HL-60 (cell line): ENCODE results near the gene ATP12A.

Experiments
- POLR2AphosphoS5 ChIP-seq: IDR thresholded peaks from 2 replicates; pipeline ENCODE4 v1.6.1; 2012; ENCODE audit warnings: low read depth
- TF ChIP-seq, protein P1 (sequence below): IDR thresholded peaks from one replicate; pipeline ENCODE4 v1.5.1; 2011; ENCODE audit warnings: low read length, control low read depth, inconsistent platforms; ENCODE audit not compliant: insufficient read depth

- TF ChIP-seq, protein P1, sequence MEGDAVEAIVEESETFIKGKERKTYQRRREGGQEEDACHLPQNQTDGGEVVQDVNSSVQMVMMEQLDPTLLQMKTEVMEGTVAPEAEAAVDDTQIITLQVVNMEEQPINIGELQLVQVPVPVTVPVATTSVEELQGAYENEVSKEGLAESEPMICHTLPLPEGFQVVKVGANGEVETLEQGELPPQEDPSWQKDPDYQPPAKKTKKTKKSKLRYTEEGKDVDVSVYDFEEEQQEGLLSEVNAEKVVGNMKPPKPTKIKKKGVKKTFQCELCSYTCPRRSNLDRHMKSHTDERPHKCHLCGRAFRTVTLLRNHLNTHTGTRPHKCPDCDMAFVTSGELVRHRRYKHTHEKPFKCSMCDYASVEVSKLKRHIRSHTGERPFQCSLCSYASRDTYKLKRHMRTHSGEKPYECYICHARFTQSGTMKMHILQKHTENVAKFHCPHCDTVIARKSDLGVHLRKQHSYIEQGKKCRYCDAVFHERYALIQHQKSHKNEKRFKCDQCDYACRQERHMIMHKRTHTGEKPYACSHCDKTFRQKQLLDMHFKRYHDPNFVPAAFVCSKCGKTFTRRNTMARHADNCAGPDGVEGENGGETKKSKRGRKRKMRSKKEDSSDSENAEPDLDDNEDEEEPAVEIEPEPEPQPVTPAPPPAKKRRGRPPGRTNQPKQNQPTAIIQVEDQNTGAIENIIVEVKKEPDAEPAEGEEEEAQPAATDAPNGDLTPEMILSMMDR: no peak
- no peak for TF ChIP-seq POLR2AphosphoS5
Observed at GRCh38 chr13:24723206-24723605, 43.0 kb downstream of the ATP12A start.
